T-helper 1 cell treated with Interleukin-12 subunit alpha and Interleukin-12 subunit beta and Interleukin-4 antibody, amounts not matched to agents 30 μg/mL and 1 μg/mL, for 36 hours (primary cell): ENCODE measurements around the gene HMCN2.
"Not testable (repeated sequence)": the region's sequence is repeated elsewhere in the genome, so short reads cannot be mapped to it uniquely, and the experiment has no call there.

ENCODE experiments used
- H3K27ac Mint-ChIP-seq: one replicate; pipeline ENCODE4 v1.8.0; 2021; ENCODE audit warnings: mild to moderate bottlenecking, mixed read lengths
- H3K27me3 Mint-ChIP-seq: one replicate; pipeline ENCODE4 v1.8.0; 2021; ENCODE audit warnings: low read depth, mixed read lengths
- H3K36me3 Mint-ChIP-seq: one replicate; pipeline ENCODE4 v1.8.0; 2021; ENCODE audit warnings: low read depth, mixed read lengths
- H3K4me1 Mint-ChIP-seq: one replicate; pipeline ENCODE4 v1.8.0; 2021; ENCODE audit warnings: low read depth, mixed read lengths
- H3K4me3 Mint-ChIP-seq: one replicate; pipeline ENCODE4 v1.8.0; 2021; ENCODE audit warnings: mild to moderate bottlenecking, moderate library complexity, mixed read lengths
- H3K9me3 Mint-ChIP-seq: one replicate; pipeline ENCODE4 v1.8.0; 2021; ENCODE audit warnings: mixed read lengths

HMCN2 gene

DNA sequence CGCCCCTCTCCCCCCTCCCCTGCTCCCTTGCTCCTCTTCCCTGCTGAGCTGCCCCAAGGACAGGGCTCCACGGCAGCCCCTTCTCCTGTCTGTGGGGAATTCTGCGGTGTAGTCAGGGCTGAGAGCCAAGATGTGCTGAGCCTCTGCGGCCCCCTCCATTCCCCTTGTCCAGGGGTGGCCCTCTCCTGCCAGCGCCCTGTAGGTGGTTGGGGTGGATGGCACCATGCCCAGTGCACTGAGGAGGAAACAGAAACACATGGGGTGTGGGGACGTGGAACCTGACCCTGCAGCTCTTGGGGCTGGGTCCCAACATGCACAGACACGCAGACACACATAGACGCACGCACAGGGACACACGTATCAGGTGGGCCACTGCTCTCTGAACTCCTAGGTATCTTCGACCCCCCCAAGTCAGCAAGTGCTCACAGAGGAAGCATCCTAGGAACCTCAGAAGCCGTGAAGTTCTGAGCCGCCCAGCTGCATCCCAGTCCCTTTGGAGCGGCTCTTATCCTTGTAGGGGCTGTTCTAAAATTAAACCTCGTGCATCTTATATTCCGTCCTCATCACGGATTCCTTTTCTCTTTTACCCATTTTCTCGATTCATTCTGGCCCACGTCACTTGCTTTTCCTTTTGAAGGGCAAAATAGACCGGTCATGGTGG, 64.8 kb downstream of the HMCN2 start:
- peaks cover 20% of the 10 kb centered on the region for H3K27me3 Mint-ChIP-seq
- H3K27ac Mint-ChIP-seq = no peak overlapping the region
- no peak overlapping the region for H3K4me3 Mint-ChIP-seq
- no peaks in the 10 kb centered on the region for H3K9me3 Mint-ChIP-seq
- H3K4me1 Mint-ChIP-seq = no peaks in the 10 kb centered on the region
- no peaks in the 10 kb centered on the region for H3K36me3 Mint-ChIP-seq

DNA sequence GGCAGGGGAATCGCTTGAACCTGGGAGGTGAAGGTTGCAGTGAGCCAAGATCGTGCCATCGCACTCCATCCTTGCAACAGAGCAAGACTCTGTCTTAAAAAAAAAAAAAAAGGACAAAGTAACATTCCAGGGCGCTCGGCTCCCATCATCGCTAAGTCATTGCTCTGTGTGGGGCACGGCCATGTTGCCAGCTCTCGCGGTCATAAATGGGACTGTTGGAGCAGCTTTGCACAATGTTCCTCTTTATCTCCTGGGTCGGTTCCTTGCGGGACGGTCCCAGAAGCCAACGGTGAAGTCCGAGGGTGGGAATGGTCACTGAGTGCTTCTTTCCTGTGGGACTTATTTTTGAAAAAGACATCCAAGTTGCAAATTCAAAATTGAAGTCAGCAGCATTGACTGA, 65.5 kb downstream of the HMCN2 start:
- Mint-ChIP-seq H3K27me3 (peaks cover 20% of the 10 kb centered on the region), H3K4me1 (no peaks in the 10 kb centered on the region), H3K36me3 (no peaks in the 10 kb centered on the region), H3K27ac (no peak overlapping the region), H3K4me3 (no peak overlapping the region), H3K9me3 (no peaks in the 10 kb centered on the region)

GRCh38 chr9:130331573-130331972, 66.0 kb downstream of the HMCN2 start:
- no peaks in the 10 kb centered on the region for H3K4me1 Mint-ChIP-seq
- no peak overlapping the region for H3K27ac Mint-ChIP-seq
- H3K9me3 Mint-ChIP-seq = no peaks in the 10 kb centered on the region
- H3K27me3 Mint-ChIP-seq = peaks cover 18% of the 10 kb centered on the region
- H3K36me3 Mint-ChIP-seq = no peaks in the 10 kb centered on the region
- H3K4me3 Mint-ChIP-seq = no peak overlapping the region

DNA sequence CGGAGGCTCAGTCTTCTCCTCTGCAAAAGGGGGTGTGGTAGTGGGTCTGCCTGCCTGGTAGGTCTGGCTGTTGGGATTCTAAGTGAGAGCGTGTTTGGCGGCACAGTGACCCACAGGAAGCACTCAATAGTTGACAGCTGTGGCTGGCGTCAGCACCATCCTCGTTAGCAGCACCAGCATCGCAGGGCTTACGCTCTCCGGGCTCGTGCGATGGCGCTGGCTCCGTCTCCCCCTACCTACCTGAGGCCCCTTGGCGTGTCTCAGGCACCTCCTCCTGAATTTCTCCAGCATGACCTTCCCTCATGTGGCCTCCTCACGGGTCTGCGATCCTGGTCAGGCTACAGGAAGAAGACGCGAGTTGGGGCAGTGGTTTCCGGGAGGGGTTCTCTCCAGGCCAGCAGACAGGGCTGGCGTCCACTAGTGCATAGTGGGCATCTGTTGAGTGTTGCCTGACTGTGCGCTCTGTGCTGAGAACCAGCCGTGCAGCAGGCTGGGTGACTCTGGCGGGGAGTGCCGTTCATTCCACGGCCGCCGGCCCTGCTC, 66.9 kb downstream of the HMCN2 start:
- H3K4me1 Mint-ChIP-seq = no peaks in the 10 kb centered on the region
- H3K4me3 Mint-ChIP-seq = no peak overlapping the region
- H3K36me3 Mint-ChIP-seq = no peaks in the 10 kb centered on the region
- H3K27ac Mint-ChIP-seq = no peak overlapping the region
- peaks cover 16% of the 10 kb centered on the region for H3K27me3 Mint-ChIP-seq
- no peaks in the 10 kb centered on the region for H3K9me3 Mint-ChIP-seq

GRCh38 chr9:130333041-130333711, 67.6 kb downstream of the HMCN2 start:
- no peaks in the 10 kb centered on the region for H3K36me3 Mint-ChIP-seq
- H3K27ac Mint-ChIP-seq = no peak overlapping the region
- H3K27me3 Mint-ChIP-seq = peaks cover 16% of the 10 kb centered on the region
- no peak overlapping the region for H3K4me3 Mint-ChIP-seq
- no peaks in the 10 kb centered on the region for H3K4me1 Mint-ChIP-seq
- H3K9me3 Mint-ChIP-seq = no peaks in the 10 kb centered on the region

DNA sequence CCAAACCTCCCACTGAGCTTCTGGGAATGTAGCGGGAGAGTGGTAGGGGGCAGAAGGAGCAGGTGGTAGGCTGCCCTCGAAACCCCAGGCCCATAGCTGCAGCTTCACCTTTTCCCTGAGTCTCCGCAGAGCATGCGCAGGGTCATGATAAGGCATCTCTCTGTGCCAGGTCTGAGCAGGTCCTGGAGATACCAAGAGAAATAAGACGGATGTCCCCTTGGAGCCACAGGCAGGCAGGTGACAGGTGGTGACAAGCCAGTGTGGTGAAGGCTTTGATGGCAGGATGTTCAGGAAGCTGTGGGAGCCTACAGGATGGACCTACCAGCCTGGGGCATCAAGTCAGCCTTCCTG, 68.1 kb downstream of the HMCN2 start:
- Mint-ChIP-seq H3K36me3 (no peaks in the 10 kb centered on the region), H3K27ac (no peak overlapping the region), H3K4me1 (no peaks in the 10 kb centered on the region), H3K9me3 (no peaks in the 10 kb centered on the region), H3K27me3 (peaks cover 11% of the 10 kb centered on the region), H3K4me3 (no peak overlapping the region)

- H3K4me3 Mint-ChIP-seq = no peak overlapping the region
- no peak overlapping the region for H3K27ac Mint-ChIP-seq
- H3K36me3 Mint-ChIP-seq = no peaks in the 10 kb centered on the region
- H3K4me1 Mint-ChIP-seq = no peaks in the 10 kb centered on the region
- H3K9me3 Mint-ChIP-seq = no peaks in the 10 kb centered on the region
- peaks cover 4% of the 10 kb centered on the region for H3K27me3 Mint-ChIP-seq
Measured at GRCh38 chr9:130334915-130335314, 69.4 kb downstream of the HMCN2 start.

GRCh38 chr9:130336027-130336610, 70.6 kb downstream of the HMCN2 start:
- Mint-ChIP-seq H3K36me3 (no peaks in the 10 kb centered on the region), H3K27ac (no peak overlapping the region), H3K27me3 (no peaks in the 10 kb centered on the region), H3K4me3 (no peak overlapping the region), H3K4me1 (no peaks in the 10 kb centered on the region), H3K9me3 (no peaks in the 10 kb centered on the region)

GRCh38 chr9:130336885-130337284, 71.3 kb downstream of the HMCN2 start:
- no peaks in the 10 kb centered on the region for H3K36me3 Mint-ChIP-seq
- no peak overlapping the region for H3K4me3 Mint-ChIP-seq
- no peak overlapping the region for H3K27ac Mint-ChIP-seq
- no peaks in the 10 kb centered on the region for H3K27me3 Mint-ChIP-seq
- no peaks in the 10 kb centered on the region for H3K9me3 Mint-ChIP-seq
- H3K4me1 Mint-ChIP-seq = no peaks in the 10 kb centered on the region

GRCh38 chr9:130337318-130337717, 71.8 kb downstream of the HMCN2 start:
- Mint-ChIP-seq H3K27ac (no peak overlapping the region), H3K4me3 (no peak overlapping the region), H3K4me1 (no peaks in the 10 kb centered on the region), H3K27me3 (no peaks in the 10 kb centered on the region), H3K9me3 (no peaks in the 10 kb centered on the region), H3K36me3 (no peaks in the 10 kb centered on the region)

DNA sequence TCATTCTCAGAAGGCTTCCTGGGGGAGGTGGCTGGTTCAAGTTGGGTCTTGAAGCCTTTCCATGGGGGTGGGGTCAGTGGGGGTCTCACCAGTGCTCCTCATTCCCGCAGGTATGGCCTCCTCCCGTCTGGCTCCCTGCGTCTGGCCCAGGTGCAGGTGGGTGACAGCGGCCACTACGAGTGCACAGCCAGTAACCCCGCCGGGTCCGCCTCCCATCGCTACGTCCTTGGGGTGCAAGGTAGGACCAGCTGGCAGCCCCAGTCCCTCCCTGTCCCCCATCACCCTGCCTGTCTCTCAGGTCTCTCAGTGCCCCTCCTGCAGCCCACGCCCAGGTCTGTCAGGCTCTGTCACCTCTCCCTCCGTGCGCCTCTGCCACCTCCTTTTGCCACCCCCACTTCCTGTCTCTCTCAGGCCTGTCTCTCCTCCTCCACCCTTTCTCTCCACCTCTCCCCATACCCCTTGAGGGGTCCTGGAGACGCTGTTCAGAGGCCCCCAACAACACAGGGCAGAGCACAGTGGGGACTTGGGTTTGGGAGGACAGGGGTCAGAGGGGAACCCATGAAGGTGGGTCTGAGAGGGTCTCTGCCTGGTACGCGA, 72.3 kb downstream of the HMCN2 start:
- Mint-ChIP-seq H3K27me3 (no peaks in the 10 kb centered on the region), H3K36me3 (no peaks in the 10 kb centered on the region), H3K27ac (no peak overlapping the region), H3K4me3 (no peak overlapping the region), H3K9me3 (no peaks in the 10 kb centered on the region), H3K4me1 (no peaks in the 10 kb centered on the region)

DNA sequence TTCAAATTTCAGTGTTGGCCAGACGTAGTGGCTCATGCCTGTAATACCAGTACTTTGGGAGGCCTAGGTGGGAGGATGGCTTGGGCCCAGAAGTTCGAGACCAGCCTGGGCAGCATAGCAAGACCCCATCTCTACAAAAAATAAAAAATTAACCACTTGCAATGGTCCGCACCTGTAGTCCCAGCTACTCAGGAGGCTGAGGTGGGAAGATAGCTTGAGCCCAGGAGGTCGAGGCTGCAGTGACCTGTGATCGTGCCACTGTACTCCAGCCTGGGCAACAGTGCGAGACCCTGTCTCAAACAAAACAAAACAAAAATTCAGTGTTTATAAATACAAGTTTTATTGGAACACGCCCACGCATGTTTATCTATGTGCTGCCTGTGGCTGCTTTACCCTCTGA, 73.3 kb downstream of the HMCN2 start:
- H3K27ac Mint-ChIP-seq, H3K4me1 Mint-ChIP-seq, H3K9me3 Mint-ChIP-seq, H3K4me3 Mint-ChIP-seq, H3K36me3 Mint-ChIP-seq, H3K27me3 Mint-ChIP-seq: not testable (repeated sequence)

DNA sequence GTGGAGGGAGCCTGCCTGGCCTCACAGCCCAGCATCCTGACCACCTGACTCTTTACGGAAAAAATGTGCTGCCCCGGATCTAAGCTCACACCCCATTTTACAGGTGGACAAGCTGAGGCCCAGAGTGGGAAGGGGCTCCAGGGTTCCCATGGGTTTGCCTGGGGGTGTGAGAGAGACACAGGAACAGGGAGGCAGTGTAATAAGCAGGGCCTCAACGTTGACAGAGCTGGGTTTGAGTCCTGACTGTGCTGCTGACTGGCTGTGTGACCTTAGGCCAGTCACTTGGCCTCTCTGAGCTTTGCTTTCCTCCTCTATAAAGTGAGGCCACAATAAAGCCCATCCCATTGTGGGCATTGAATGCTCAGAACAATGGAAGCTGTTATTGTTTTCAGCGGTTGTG, 73.7 kb downstream of the HMCN2 start:
- Mint-ChIP-seq H3K4me1 (no peaks in the 10 kb centered on the region), H3K27ac (no peak overlapping the region), H3K36me3 (no peaks in the 10 kb centered on the region), H3K27me3 (no peaks in the 10 kb centered on the region), H3K9me3 (no peaks in the 10 kb centered on the region), H3K4me3 (no peak overlapping the region)

DNA sequence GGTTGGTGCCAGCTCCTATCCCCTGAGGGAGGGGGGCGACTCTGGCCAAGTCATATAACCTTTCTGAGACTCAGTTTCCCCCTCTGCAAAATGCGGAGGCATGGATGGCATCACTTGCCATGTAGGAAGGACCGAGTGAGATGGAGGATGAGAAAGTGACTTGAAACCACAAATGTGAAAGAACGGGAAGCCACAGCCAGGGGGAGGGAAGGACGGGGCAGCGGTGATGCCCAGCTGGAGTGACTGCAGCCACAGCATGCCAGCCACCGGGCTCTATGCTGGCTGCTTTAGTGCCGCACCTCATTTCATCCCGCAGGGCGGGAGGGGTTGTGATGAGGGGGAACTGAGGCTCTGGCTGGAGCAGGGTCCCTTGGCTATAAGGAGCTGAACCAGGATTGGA, 74.5 kb downstream of the HMCN2 start:
- Mint-ChIP-seq H3K27ac (no peak overlapping the region), H3K27me3 (no peaks in the 10 kb centered on the region), H3K4me1 (no peaks in the 10 kb centered on the region), H3K9me3 (no peaks in the 10 kb centered on the region), H3K4me3 (no peak overlapping the region), H3K36me3 (no peaks in the 10 kb centered on the region)

GRCh38 chr9:130340557-130340956, 75.0 kb downstream of the HMCN2 start:
- H3K27me3 Mint-ChIP-seq, H3K27ac Mint-ChIP-seq, H3K4me3 Mint-ChIP-seq, H3K9me3 Mint-ChIP-seq, H3K36me3 Mint-ChIP-seq, H3K4me1 Mint-ChIP-seq: not testable (repeated sequence)
